ENCODE data around the gene CAP1. TPM values are rescaled to one million over a fixed set of nuclear protein-coding genes. Genes with fewer than 3 reads are reported as not detected.

Gene CAP1
- total RNA-seq, 1 experiment from 2014 or later, result 255 TPM

GRCh38 chr1:40094466-40095110, 54.1 kb downstream of the CAP1 start:
- Histone ChIP-seq H2BK20ac (ENCODE audit: low read depth, low read length, poor library complexity, severe bottlenecking) (no peak overlapping the region), H3K9ac (ENCODE audit: extremely low read depth, insufficient read length, low read length) (no peak overlapping the region), H2BK12ac (ENCODE audit: insufficient read length, low read depth, low read length) (no peak overlapping the region), H3K4me1 (ENCODE audit: insufficient read depth, low read length) (peaks cover 2% of the 10 kb centered on the region; the same call in 1 of the 2 replicates), H3T11ph (ENCODE audit: low read length) (no peak overlapping the region), H2BK15ac (ENCODE audit: low read depth, low read length) (no peak overlapping the region), H3K27ac (ENCODE audit: insufficient read length, low read depth, low read length) (no peak overlapping the region), H3K14ac (ENCODE audit: insufficient read depth, low read length) (no peak overlapping the region), H4K8ac (replicated peaks; ENCODE audit: insufficient read length, low read depth, low read length) (no peak overlapping the region), H3K4me2 (ENCODE audit: insufficient read depth, insufficient read length, low read length) (no peak overlapping the region), H2AFZ (ENCODE audit: low read length) (no peak overlapping the region), H3K79me2 (ENCODE audit: insufficient read depth, low read length) (peaks cover 6% of the 10 kb centered on the region; the same call in 1 of the 2 replicates), H4K5ac (ENCODE audit: insufficient read length, low read depth, low read length) (no peak overlapping the region), H3K18ac (ENCODE audit: insufficient read length, low read depth, low read length) (no peak overlapping the region), H3K23me2 (ENCODE audit: insufficient read length, low read depth, low read length, poor library complexity, severe bottlenecking) (peaks cover 5% of the 10 kb centered on the region), H2AK5ac (ENCODE audit: insufficient read length, low read length) (no peak overlapping the region), H2BK120ac (ENCODE audit: low read depth, low read length, poor library complexity, severe bottlenecking) (no peak overlapping the region), H3K23ac (ENCODE audit: insufficient read length, low read depth, low read length) (no peak overlapping the region), H2BK5ac (ENCODE audit: insufficient read length, low read length) (no peak overlapping the region), H3K56ac (ENCODE audit: insufficient read length, low read depth, low read length) (no peak overlapping the region), H4K91ac (ENCODE audit: insufficient read length, low read depth, low read length) (no peak overlapping the region), H4K20me1 (ENCODE audit: control insufficient read depth, insufficient read depth, insufficient read length) (no peaks in the 10 kb centered on the region), H3K27me3 (ENCODE audit: insufficient read depth, low read length) (no peaks in the 10 kb centered on the region), H3K79me1 (ENCODE audit: insufficient read depth, low read depth, low read length, poor library complexity, severe bottlenecking) (peaks cover 6% of the 10 kb centered on the region), H3K9me3 (ENCODE audit: control insufficient read depth, low read depth, low read length) (no peaks in the 10 kb centered on the region), H3K4ac (ENCODE audit: low read depth, low read length) (no peak overlapping the region)
- DNase-seq, result no peak
- Mint-ChIP-seq H3K4me3 (no peak overlapping the region), H3K27ac (no peak overlapping the region), H3K4me1 (peaks cover 6 to 16% of the 10 kb centered on the region in 2 experiments), H3K36me3 (ENCODE audit: insufficient read depth in 1 of 3, low read depth in 3 of 3) (peaks cover 10 to 26% (median 21%) of the 10 kb centered on the region in 3 experiments; a peak in 6 of 7 replicates), H3K9me3 (no peaks in the 10 kb centered on the region; a peak in 1 of 5 replicates), H3K27me3 (ENCODE audit: low read depth) (peaks cover 9% of the 10 kb centered on the region)
- no CpG with 5 or more reads among the region's 4 CpGs for WGBS (ENCODE audit: extremely low coverage, insufficient read length, low lambda C conversion rate)
- TF ChIP-seq CTCF (conservative IDR thresholded peaks at IDR 0.05), result no peak
